Astrocyte (in vitro differentiated cells and primary cell): ENCODE results near the gene JPH4. TPM values are rescaled to one million over a fixed set of nuclear protein-coding genes. Genes with fewer than 3 reads are reported as not detected.

Experiments used
- DNase-seq: peaks from one replicate; pipeline ENCODE4 v3.0.0-alpha.2; 2010; ENCODE audit warnings: low read depth
- FAIRE-seq: peaks from 2 replicates; lab custom pipeline; 2011; peaks lifted over from hg19 to GRCh38; lab: Jason Lieb, UNC
- H2AFZ ChIP-seq: 2 replicates; pipeline ENCODE4 v1.6.0; 2012; ENCODE audit warnings: low read depth, low read length, inconsistent platforms
- H3K27ac ChIP-seq: 2 replicates; pipeline ENCODE4 v1.5.1; 2011; ENCODE audit warnings: low read depth, low read length, inconsistent platforms
- H3K27me3 ChIP-seq: 2 replicates; pipeline ENCODE4 v1.6.0; 2011; ENCODE audit warnings: low read length, inconsistent platforms; ENCODE audit not compliant: insufficient read depth
- H3K36me3 ChIP-seq: 2 replicates; pipeline ENCODE4 v1.5.1; 2011; ENCODE audit warnings: low read length, inconsistent platforms; ENCODE audit not compliant: insufficient read depth
- H3K4me1 ChIP-seq: 2 replicates; pipeline ENCODE4 v1.5.1; 2011; ENCODE audit warnings: low read length, inconsistent platforms; ENCODE audit not compliant: insufficient read depth
- H3K4me2 ChIP-seq: 2 replicates; pipeline ENCODE4 v1.6.0; 2012; ENCODE audit warnings: low read length, inconsistent platforms
- H3K4me3 ChIP-seq: 2 replicates; pipeline ENCODE4 v1.5.1; 2011; ENCODE audit warnings: low read depth, mild to moderate bottlenecking, low read length, inconsistent platforms; ENCODE audit not compliant: insufficient read depth
- H3K79me2 ChIP-seq: 2 replicates; pipeline ENCODE4 v1.6.0; 2012; ENCODE audit warnings: mild to moderate bottlenecking, low read length, inconsistent platforms; ENCODE audit not compliant: insufficient read depth
- H3K9ac ChIP-seq: 2 replicates; pipeline ENCODE4 v1.6.0; 2012; ENCODE audit warnings: mild to moderate bottlenecking, low read length, inconsistent platforms
- H3K9me3 ChIP-seq: 2 replicates; pipeline ENCODE4 v1.5.1; 2012; ENCODE audit warnings: low read depth, mild to moderate bottlenecking, low read length, inconsistent platforms; ENCODE audit not compliant: insufficient read depth
- H4K20me1 ChIP-seq: 2 replicates; pipeline ENCODE4 v1.6.0; 2012; ENCODE audit warnings: low read length, inconsistent platforms; ENCODE audit not compliant: insufficient read depth
- H3K27ac Mint-ChIP-seq: one replicate; pipeline ENCODE4 v1.8.0; 2021; ENCODE audit warnings: mild to moderate bottlenecking, mixed read lengths; ENCODE audit not compliant: unreplicated experiment
- H3K27me3 Mint-ChIP-seq: one replicate; pipeline ENCODE4 v1.8.0; 2021; ENCODE audit warnings: low read depth, mixed read lengths; ENCODE audit not compliant: unreplicated experiment
- H3K36me3 Mint-ChIP-seq: one replicate; pipeline ENCODE4 v1.8.0; 2021; ENCODE audit warnings: low read depth, mixed read lengths; ENCODE audit not compliant: unreplicated experiment
- H3K4me1 Mint-ChIP-seq: one replicate; pipeline ENCODE4 v1.8.0; 2021; ENCODE audit warnings: low read depth, mixed read lengths; ENCODE audit not compliant: unreplicated experiment
- H3K4me3 Mint-ChIP-seq: one replicate; pipeline ENCODE4 v1.8.0; 2021; ENCODE audit warnings: mild to moderate bottlenecking, moderate library complexity, mixed read lengths; ENCODE audit not compliant: unreplicated experiment
- H3K9me3 Mint-ChIP-seq: one replicate; pipeline ENCODE4 v1.8.0; 2021; ENCODE audit warnings: mild to moderate bottlenecking, mixed read lengths; ENCODE audit not compliant: unreplicated experiment
- EZH2 ChIP-seq: IDR thresholded peaks from 2 replicates; pipeline ENCODE4 v1.6.1; 2012; ENCODE audit warnings: mild to moderate bottlenecking, low read length, inconsistent platforms; ENCODE audit not compliant: insufficient read depth
- total RNA-seq: library from RNA; stranded (reverse); gene quantifications from 2 replicates; pipeline ENCODE4 v1.2.1, GENCODE V29; 2021
- TF ChIP-seq, protein P1 (sequence below): IDR thresholded peaks from 2 replicates; pipeline ENCODE4 v1.5.1; 2011; ENCODE audit warnings: low read depth, mild to moderate bottlenecking, inconsistent platforms, low read length, moderate library complexity; ENCODE audit not compliant: insufficient read depth

JPH4 gene
- total RNA-seq, 1 donor from 2014 or later = 1.1 TPM

- Histone ChIP-seq H2AFZ (no peak overlapping the region), H3K4me1 (peaks cover 8% of the 10 kb centered on the region), H3K36me3 (peaks cover 3% of the 10 kb centered on the region), H3K79me2 (peaks cover 16% of the 10 kb centered on the region), H3K27ac (no peak overlapping the region), H3K4me3 (no peak overlapping the region), H3K9me3 (no peaks in the 10 kb centered on the region), H3K27me3 (no peaks in the 10 kb centered on the region), H3K9ac (no peak overlapping the region), H3K4me2 (no peak overlapping the region), H4K20me1 (peaks cover 3% of the 10 kb centered on the region)
- DNase-seq (no peak), FAIRE-seq (no peak)
- Mint-ChIP-seq H3K27me3 (no peaks in the 10 kb centered on the region), H3K27ac (no peak overlapping the region), H3K9me3 (no peaks in the 10 kb centered on the region), H3K4me3 (no peak overlapping the region), H3K36me3 (peaks cover 7% of the 10 kb centered on the region), H3K4me1 (peaks cover 22% of the 10 kb centered on the region)
- TF ChIP-seq, protein P1, sequence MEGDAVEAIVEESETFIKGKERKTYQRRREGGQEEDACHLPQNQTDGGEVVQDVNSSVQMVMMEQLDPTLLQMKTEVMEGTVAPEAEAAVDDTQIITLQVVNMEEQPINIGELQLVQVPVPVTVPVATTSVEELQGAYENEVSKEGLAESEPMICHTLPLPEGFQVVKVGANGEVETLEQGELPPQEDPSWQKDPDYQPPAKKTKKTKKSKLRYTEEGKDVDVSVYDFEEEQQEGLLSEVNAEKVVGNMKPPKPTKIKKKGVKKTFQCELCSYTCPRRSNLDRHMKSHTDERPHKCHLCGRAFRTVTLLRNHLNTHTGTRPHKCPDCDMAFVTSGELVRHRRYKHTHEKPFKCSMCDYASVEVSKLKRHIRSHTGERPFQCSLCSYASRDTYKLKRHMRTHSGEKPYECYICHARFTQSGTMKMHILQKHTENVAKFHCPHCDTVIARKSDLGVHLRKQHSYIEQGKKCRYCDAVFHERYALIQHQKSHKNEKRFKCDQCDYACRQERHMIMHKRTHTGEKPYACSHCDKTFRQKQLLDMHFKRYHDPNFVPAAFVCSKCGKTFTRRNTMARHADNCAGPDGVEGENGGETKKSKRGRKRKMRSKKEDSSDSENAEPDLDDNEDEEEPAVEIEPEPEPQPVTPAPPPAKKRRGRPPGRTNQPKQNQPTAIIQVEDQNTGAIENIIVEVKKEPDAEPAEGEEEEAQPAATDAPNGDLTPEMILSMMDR = no peak
- no peak for TF ChIP-seq EZH2
Measured at GRCh38 chr14:23559926-23560520, 18.6 kb downstream of the JPH4 start.

DNA sequence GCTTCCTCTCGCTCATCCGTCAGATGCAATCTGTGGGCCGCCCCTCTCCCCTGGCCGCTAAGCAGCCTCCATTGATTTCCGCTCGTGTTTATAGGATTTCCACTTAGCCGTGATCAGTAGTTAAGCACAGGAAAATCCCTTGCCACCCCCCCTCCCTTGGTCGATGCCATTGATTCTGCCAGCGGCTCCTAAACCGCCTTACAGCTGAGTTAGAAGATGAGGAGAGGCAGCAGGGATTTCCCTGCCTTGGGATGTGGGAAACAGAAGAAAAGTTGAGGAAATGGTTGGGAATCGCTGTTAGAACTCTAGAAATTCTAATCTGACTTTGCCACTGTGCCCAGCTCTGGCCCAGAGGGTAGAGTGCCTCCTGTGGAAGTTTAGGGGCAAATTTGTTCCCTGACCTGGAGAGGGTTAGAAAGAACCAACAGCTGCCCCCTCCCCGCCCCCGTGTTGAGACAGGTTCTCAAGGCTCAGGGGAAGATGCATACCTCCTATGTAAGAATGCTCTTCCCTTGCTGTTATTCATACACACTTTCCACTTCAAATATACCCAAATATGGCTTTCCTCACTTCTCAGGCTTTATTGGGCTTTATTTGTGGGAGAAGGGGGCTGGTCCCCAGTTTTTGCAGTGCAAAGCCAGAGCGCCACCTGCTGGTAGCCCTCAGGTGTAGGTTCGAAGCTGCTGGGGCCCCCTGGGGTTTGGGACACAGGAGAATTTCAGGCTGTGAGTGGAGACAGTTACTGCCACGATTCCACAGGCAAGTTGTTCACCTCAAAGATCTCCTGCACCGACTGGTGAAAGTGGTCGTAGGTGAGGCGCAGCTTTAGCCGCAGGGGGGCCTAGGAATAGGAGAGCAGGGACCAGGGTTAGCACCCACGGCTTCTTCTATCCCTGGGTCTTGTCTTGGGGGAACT is 19.3 kb downstream of the JPH4 start:
- Mint-ChIP-seq H3K4me1 (peaks cover 22% of the 10 kb centered on the region), H3K36me3 (peaks cover 7% of the 10 kb centered on the region), H3K4me3 (no peak overlapping the region), H3K27ac (peak overlapping the region; percentile 53), H3K27me3 (no peaks in the 10 kb centered on the region), H3K9me3 (no peaks in the 10 kb centered on the region)
- Histone ChIP-seq H2AFZ (no peak overlapping the region), H3K36me3 (peaks cover 3% of the 10 kb centered on the region), H3K4me2 (no peak overlapping the region), H3K79me2 (peaks cover 16% of the 10 kb centered on the region), H3K27me3 (no peaks in the 10 kb centered on the region), H3K4me3 (no peak overlapping the region), H3K9ac (no peak overlapping the region), H4K20me1 (peaks cover 3% of the 10 kb centered on the region), H3K9me3 (no peaks in the 10 kb centered on the region), H3K27ac (no peak overlapping the region), H3K4me1 (peaks cover 8% of the 10 kb centered on the region)
- DNase-seq = no peak
- no peak for TF ChIP-seq EZH2
- TF ChIP-seq, protein P1 = peak; percentile 85
- no peak for FAIRE-seq
